MCF 10A (cell line): ENCODE results near the gene DCDC1. TPM values are rescaled to one million over a fixed set of nuclear protein-coding genes. Genes with fewer than 3 reads are reported as not detected.

Experiments used
- BruUV-seq: library from RNA; stranded (reverse); fragments of 400-500 nt; replicated peaks from 2 replicates; lab custom pipeline; 2021; lab: Mats Ljungman, UMichigan
- CTCF ChIA-PET: fragments of 300-600 bp; sonication (Branson Sonifier 250); formaldehyde crosslinking; extraction: SDS; loops from one replicate; lab custom pipeline; 2021; ENCODE audit warnings: antibody characterized with exemption, inconsistent platforms; lab: Yijun Ruan, JAX
- POLR2A ChIA-PET: fragments of 300-600, 350-650 bp; sonication (Branson Sonifier 250); formaldehyde crosslinking; extraction: SDS; loops from one replicate; lab custom pipeline; 2020; ENCODE audit warnings: antibody characterized with exemption, inconsistent platforms; lab: Yijun Ruan, JAX
- DNase-seq: peaks from one replicate; pipeline ENCODE4 v3.0.0-alpha.2; 2018; ENCODE audit not compliant: unreplicated experiment
- H3K27ac Mint-ChIP-seq: one replicate; pipeline ENCODE4 v1.8.0; 2022; ENCODE audit warnings: mild to moderate bottlenecking, low read depth, mixed read lengths; ENCODE audit not compliant: unreplicated experiment
- H3K27me3 Mint-ChIP-seq: one replicate; pipeline ENCODE4 v1.8.0; 2022; ENCODE audit warnings: mixed read lengths; ENCODE audit not compliant: insufficient read depth, unreplicated experiment
- H3K36me3 Mint-ChIP-seq: one replicate; pipeline ENCODE4 v1.8.0; 2022; ENCODE audit warnings: mild to moderate bottlenecking, moderate library complexity, mixed read lengths; ENCODE audit not compliant: insufficient read depth, unreplicated experiment
- H3K4me1 Mint-ChIP-seq: one replicate; pipeline ENCODE4 v1.8.0; 2022; ENCODE audit warnings: mixed read lengths; ENCODE audit not compliant: insufficient read depth, unreplicated experiment
- H3K4me3 Mint-ChIP-seq: one replicate; pipeline ENCODE4 v1.8.0; 2022; ENCODE audit warnings: mild to moderate bottlenecking, moderate library complexity, mixed read lengths; ENCODE audit not compliant: unreplicated experiment
- H3K9me3 Mint-ChIP-seq: one replicate; pipeline ENCODE4 v1.8.0; 2022; ENCODE audit warnings: mixed read lengths; ENCODE audit not compliant: unreplicated experiment
- intact Hi-C: fragments of 100-400 bp; cut with micrococcal nuclease; formaldehyde crosslinking; loops from 2 replicates; pipeline ENCODE4 v1.14.1; 2022
- total RNA-seq: library from RNA; stranded (reverse); gene quantifications from 2 replicates; pipeline ENCODE4 v1.2.3, GENCODE V29; 2022
- TF ChIP-seq, protein P1 (sequence below): fragments of 200-600 bp; IDR thresholded peaks from one replicate; pipeline ENCODE4 v1.8.0; 2022; ENCODE audit warnings: antibody characterized with exemption, mild to moderate bottlenecking; ENCODE audit not compliant: unreplicated experiment

DCDC1 gene
- total RNA-seq, 1 experiment from 2014 or later, result 0.19 TPM

GRCh38 chr11:31102316-31102715, 267.2 kb downstream of the DCDC1 start:
- DNase-seq, result no peak
- no TSS peak for BruUV-seq
- H3K27me3 Mint-ChIP-seq, result peaks cover 79% of the 10 kb centered on the region
- H3K4me1 Mint-ChIP-seq, result no peaks in the 10 kb centered on the region
- H3K9me3 Mint-ChIP-seq, result no peaks in the 10 kb centered on the region
- ChIA-PET POLR2A (no interaction called here), CTCF (interaction anchor here (0.6 to 1.2 kb wide), 2 partner anchors 168 to 1073 kb away, joined by 3 read pairs; no protein-coding TSS in a partner anchor)
- no peak overlapping the region for H3K27ac Mint-ChIP-seq
- H3K4me3 Mint-ChIP-seq, result no peak overlapping the region
- intact Hi-C loops, result loop anchor here (10.0 kb wide), 2 partner anchors 262 to 772 kb away; partner anchors contain the start of genes DCDC1 and DNAJC24
- TF ChIP-seq, protein P1, sequence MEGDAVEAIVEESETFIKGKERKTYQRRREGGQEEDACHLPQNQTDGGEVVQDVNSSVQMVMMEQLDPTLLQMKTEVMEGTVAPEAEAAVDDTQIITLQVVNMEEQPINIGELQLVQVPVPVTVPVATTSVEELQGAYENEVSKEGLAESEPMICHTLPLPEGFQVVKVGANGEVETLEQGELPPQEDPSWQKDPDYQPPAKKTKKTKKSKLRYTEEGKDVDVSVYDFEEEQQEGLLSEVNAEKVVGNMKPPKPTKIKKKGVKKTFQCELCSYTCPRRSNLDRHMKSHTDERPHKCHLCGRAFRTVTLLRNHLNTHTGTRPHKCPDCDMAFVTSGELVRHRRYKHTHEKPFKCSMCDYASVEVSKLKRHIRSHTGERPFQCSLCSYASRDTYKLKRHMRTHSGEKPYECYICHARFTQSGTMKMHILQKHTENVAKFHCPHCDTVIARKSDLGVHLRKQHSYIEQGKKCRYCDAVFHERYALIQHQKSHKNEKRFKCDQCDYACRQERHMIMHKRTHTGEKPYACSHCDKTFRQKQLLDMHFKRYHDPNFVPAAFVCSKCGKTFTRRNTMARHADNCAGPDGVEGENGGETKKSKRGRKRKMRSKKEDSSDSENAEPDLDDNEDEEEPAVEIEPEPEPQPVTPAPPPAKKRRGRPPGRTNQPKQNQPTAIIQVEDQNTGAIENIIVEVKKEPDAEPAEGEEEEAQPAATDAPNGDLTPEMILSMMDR, result no peak
- no peaks in the 10 kb centered on the region for H3K36me3 Mint-ChIP-seq

- intact Hi-C loops, result no loop called here
- no peak for DNase-seq
- Mint-ChIP-seq H3K4me1 (no peaks in the 10 kb centered on the region), H3K27me3 (peaks cover 34% of the 10 kb centered on the region), H3K9me3 (no peaks in the 10 kb centered on the region), H3K4me3 (no peak overlapping the region), H3K36me3 (no peaks in the 10 kb centered on the region), H3K27ac (no peak overlapping the region)
- CTCF ChIA-PET, result interaction anchor here (0.6 to 1.1 kb wide), 4 partner anchors 16 to 1462 kb away, joined by 3 to 4 read pairs (median 4); no protein-coding TSS in a partner anchor
- no TSS peak for BruUV-seq
- TF ChIP-seq, protein P1, result no peak
- POLR2A ChIA-PET, result no interaction called here
Measured at GRCh38 chr11:31096191-31096805, 273.2 kb downstream of the DCDC1 start.

DNA sequence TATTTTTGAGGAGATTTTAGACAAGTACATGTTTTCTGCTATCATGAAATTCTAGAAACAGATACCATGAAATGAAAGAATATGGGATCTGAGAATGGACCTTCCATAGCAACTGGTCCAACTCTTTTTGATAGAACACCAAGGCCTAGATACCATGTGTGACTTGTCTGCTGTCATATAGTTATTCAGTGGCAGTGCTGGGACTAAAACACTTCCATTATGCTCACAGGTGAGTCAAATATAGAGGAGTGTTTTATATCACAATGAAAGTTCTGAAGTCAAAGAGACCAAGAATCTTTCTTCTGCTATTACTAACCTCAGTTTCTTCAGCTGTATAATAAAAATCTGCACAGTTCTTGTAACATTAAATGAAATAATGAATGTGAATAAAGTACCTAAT, 276.9 kb downstream of the DCDC1 start:
- ChIA-PET POLR2A (interaction anchor here (0.6 kb wide), 1 partner anchor 9 kb away, joined by 3 read pairs; no protein-coding TSS in a partner anchor), CTCF (no interaction called here)
- TF ChIP-seq, protein P1, result no peak
- no peak for DNase-seq
- H3K27me3 Mint-ChIP-seq, result no peaks in the 10 kb centered on the region
- H3K4me1 Mint-ChIP-seq, result no peaks in the 10 kb centered on the region
- BruUV-seq, result no TSS peak
- intact Hi-C loops, result no loop called here
- H3K36me3 Mint-ChIP-seq, result no peaks in the 10 kb centered on the region
- H3K27ac Mint-ChIP-seq, result no peak overlapping the region
- peaks cover 13% of the 10 kb centered on the region for H3K9me3 Mint-ChIP-seq
- no peak overlapping the region for H3K4me3 Mint-ChIP-seq

DNA sequence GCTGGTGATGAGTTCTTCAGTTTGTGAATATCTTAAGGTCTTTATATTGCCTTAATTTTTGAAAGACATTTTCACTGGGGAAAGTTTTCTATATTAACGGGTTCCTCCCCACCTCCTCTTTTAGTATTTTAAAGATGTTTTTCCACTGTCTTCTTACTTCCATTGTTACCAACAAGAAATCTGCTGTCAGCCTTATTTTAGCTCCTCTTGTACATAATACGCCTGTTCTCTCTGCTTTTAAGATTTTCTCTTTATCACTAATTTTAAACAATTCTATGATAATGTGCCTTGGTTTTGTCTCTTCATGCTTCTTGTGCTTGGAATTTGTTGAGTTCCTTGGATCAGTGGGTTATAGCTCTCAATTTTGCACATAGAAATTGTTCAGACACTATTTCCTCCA, 280.4 kb downstream of the DCDC1 start:
- Mint-ChIP-seq H3K27ac (no peak overlapping the region), H3K27me3 (no peaks in the 10 kb centered on the region), H3K4me1 (no peaks in the 10 kb centered on the region), H3K36me3 (no peaks in the 10 kb centered on the region), H3K9me3 (peaks cover 13% of the 10 kb centered on the region), H3K4me3 (no peak overlapping the region)
- ChIA-PET CTCF (interaction anchor here (1.4 kb wide), 1 partner anchor 18 kb away, joined by 3 read pairs; no protein-coding TSS in a partner anchor), POLR2A (interaction anchor here (0.6 kb wide), 1 partner anchor 7 kb away, joined by 3 read pairs; no protein-coding TSS in a partner anchor)
- intact Hi-C loops, result no loop called here
- DNase-seq, result no peak
- BruUV-seq, result no TSS peak
- TF ChIP-seq, protein P1, result no peak
